SK-N-MC (cell line): Measurements from ENCODE around the gene GPR4.

Experiments
- EZH2 ChIP-seq: fragments of 200-600 bp; sonication (generic); IDR thresholded peaks from one replicate; pipeline ENCODE4 v1.6.1; 2017; ENCODE audit warnings: antibody characterized with exemption
- POLR2AphosphoS5 ChIP-seq: IDR thresholded peaks from 2 replicates; pipeline ENCODE4 v1.6.1; 2012; ENCODE audit warnings: mild to moderate bottlenecking, low read depth, low read length, borderline replicate concordance

GRCh38 chr19:45643024-45643926 lies 41.3 kb upstream of the GPR4 start:
- TF ChIP-seq POLR2AphosphoS5 (no peak), EZH2 (no peak)
